Spleen (tissue), 11 donors: Measurements from ENCODE around the gene CNIH3. TPM values are rescaled to one million over a fixed set of nuclear protein-coding genes. Genes with fewer than 3 reads are reported as not detected.

Experiments
- DNase-seq: peaks from one replicate; pipeline ENCODE4 v3.0.0-alpha.2; 2020
- H3K27ac ChIP-seq, 8 donors: fragments of 200-600 bp; sonication (generic) in 7 of 8; 1 replicate in 4 of 8; 2 replicates in 4 of 8; pipeline versions ENCODE4 v1.5.0 to v1.8.0; 2016 to 2021; ENCODE audit warnings: inconsistent platforms in 4 of 8, mild to moderate bottlenecking in 4 of 8, moderate library complexity in 1 of 8
- H3K27me3 ChIP-seq, 7 donors: fragments of 200-600 bp; sonication (generic) in 6 of 7; replicated peaks in 1 of 7; 1 replicate in 4 of 7; 2 replicates in 3 of 7; pipeline versions ENCODE4 v1.5.0 to v1.8.0; 2016 to 2021; ENCODE audit warnings: inconsistent platforms in 3 of 7, mild to moderate bottlenecking in 1 of 7
- H3K36me3 ChIP-seq, 6 donors: fragments of 200-600 bp; sonication (generic) in 5 of 6; 1 replicate in 4 of 6; 2 replicates in 2 of 6; pipeline versions ENCODE4 v1.5.0 to v1.8.0; 2016 to 2021; ENCODE audit warnings: inconsistent platforms in 2 of 6
- H3K4me1 ChIP-seq, 6 donors: fragments of 200-600 bp; sonication (generic) in 5 of 6; 1 replicate in 3 of 6; 2 replicates in 3 of 6; pipeline versions ENCODE4 v1.5.0 to v1.8.0; 2016 to 2021; ENCODE audit warnings: inconsistent platforms in 3 of 6
- H3K4me3 ChIP-seq, 8 donors: fragments of 200-600 bp; sonication (generic) in 7 of 8; 1 replicate in 4 of 8; 2 replicates in 4 of 8; pipeline versions ENCODE4 v1.5.0 to v1.8.0; 2016 to 2021; ENCODE audit warnings: inconsistent platforms in 4 of 8, mild to moderate bottlenecking in 4 of 8, moderate library complexity in 2 of 8
- H3K9me3 ChIP-seq, 8 donors: fragments of 200-600 bp; sonication (generic) in 7 of 8; 1 replicate in 4 of 8; 2 replicates in 4 of 8; pipeline versions ENCODE4 v1.5.0 to v1.8.0; 2016 to 2021; ENCODE audit warnings: inconsistent platforms in 4 of 8
- CTCF ChIP-seq, 11 experiments: fragments of 200-600 bp in 7 of 11; fragments of 450-650 bp in 4 of 11; sonication (generic) in 4 of 11; IDR thresholded peaks in 8 of 11; conservative IDR thresholded peaks in 3 of 11; 1 replicate in 7 of 11; 2 replicates in 4 of 11; pipeline versions ENCODE4 v1.4.0 to v1.8.0; 2016 to 2021; ENCODE audit warnings: antibody characterized with exemption in 11 of 11, inconsistent platforms in 4 of 11, mild to moderate bottlenecking in 1 of 11
- POLR2A ChIP-seq, 3 donors: fragments of 450-650 bp; IDR thresholded peaks; one replicate each; pipeline ENCODE4 v1.5.1; 2017; ENCODE audit warnings: antibody characterized with exemption in 3 of 3, mild to moderate bottlenecking in 1 of 3
- POLR2AphosphoS5 ChIP-seq, 3 donors: sonication (generic); formaldehyde crosslinking; IDR thresholded peaks; one replicate each; pipeline ENCODE4 v1.5.1; 2017; ENCODE audit warnings: antibody characterized with exemption in 3 of 3
- WGBS, 5 donors: extraction: QIAGEN DNeasy Blood & Tissue Kit in 3 of 5; methylation state at CpG; one replicate each; pipeline versions ENCODE4 v1.1.5 to v1.1.7; 2013 to 2018; 5-methylcytosine and 5-hydroxymethylcytosine counted together
- intact Hi-C: fragments of 100-400 bp; cut with DNase I; formaldehyde crosslinking; loops from one replicate; pipeline ENCODE4 v1.15.0; 2023; ENCODE audit warnings: low total_unique reads
- polyA plus RNA-seq, 3 donors: library from polyadenylated mRNA; stranded (reverse); fragments of 200-250 nt; gene quantifications; one replicate each; pipeline ENCODE4 v1.2.1, GENCODE V29; 2013
- total RNA-seq, 7 donors: library from RNA; depleted of rRNA in 3 of 7; stranded (reverse); fragments of >200 nt in 3 of 7; fragmentation: NEBNext Ultra II Directional in 4 of 7; extraction: Animal tissue kit (Norgen Biotek cat#: 25700) in 4 of 7; gene quantifications; one replicate each; pipeline versions ENCODE4 v1.1.0 to v1.2.1, GENCODE V29; 2016 to 2021
- donor health status: healthy with polysubstance abuse.
- donor health status: DM: no; HTN: no; CAD: no; lungs with moderate emphysema.
- donor health status: DM: no; HTN: no; CAD: no.
- donor health status: Bipolar disorder and iron deficiency.
- donor health status: healthy.
- donor health status: DM: no; HTN: no; CAD: no.
- donor health status: DM: yes; HTN: yes; CAD: no.

The CNIH3 gene
- total and polyA plus RNA-seq, 10 donors: 0.68 to 4.1 (median 2.0) TPM

GRCh38 chr1:224730965-224731364 is 114.8 kb downstream of the CNIH3 start:
- Histone ChIP-seq H3K4me3 (no peak overlapping the region), H3K36me3 (no peaks in the 10 kb centered on the region), H3K27me3 (no peaks in the 10 kb centered on the region), H3K4me1 (peaks cover 0 to 8% (median 0%) of the 10 kb centered on the region in 6 donors), H3K27ac (no peak overlapping the region), H3K9me3 (no peaks in the 10 kb centered on the region)
- intact Hi-C loops: no loop called here
- no peak for DNase-seq
- no peak for TF ChIP-seq POLR2A (IDR thresholded peaks at IDR 0.05)
- no peak for TF ChIP-seq CTCF (IDR thresholded peaks at IDR 0.05 in 8 of 11, conservative IDR thresholded peaks at IDR 0.05 in 3 of 11)
- TF ChIP-seq POLR2AphosphoS5 (IDR thresholded peaks at IDR 0.05): no peak

- Histone ChIP-seq H3K27me3 (no peaks in the 10 kb centered on the region), H3K4me1 (peaks cover 0 to 8% (median 0%) of the 10 kb centered on the region in 6 donors), H3K27ac (no peak overlapping the region), H3K36me3 (no peaks in the 10 kb centered on the region), H3K9me3 (no peaks in the 10 kb centered on the region), H3K4me3 (no peak overlapping the region)
- DNase-seq: no peak
- TF ChIP-seq POLR2AphosphoS5 (IDR thresholded peaks at IDR 0.05): no peak
- WGBS, 5 donors: 58 to 65% (median 59%) methylated on average over 3 of the region's 3 CpGs
- intact Hi-C loops: no loop called here
Measured at GRCh38 chr1:224731633-224732032, 115.5 kb downstream of the CNIH3 start.

- H3K27ac ChIP-seq: peak overlapping the region in 2 of 8 donors; percentile 43 to 57
- H3K4me1 ChIP-seq: peaks cover 0 to 8% (median 0%) of the 10 kb centered on the region in 6 donors
- H3K9me3 ChIP-seq: no peaks in the 10 kb centered on the region
- H3K27me3 ChIP-seq: no peaks in the 10 kb centered on the region
- TF ChIP-seq CTCF (IDR thresholded peaks at IDR 0.05 in 8 of 11, conservative IDR thresholded peaks at IDR 0.05 in 3 of 11) (no peak), POLR2AphosphoS5 (IDR thresholded peaks at IDR 0.05) (no peak), POLR2A (IDR thresholded peaks at IDR 0.05) (no peak)
- intact Hi-C loops: no loop called here
- no peak for DNase-seq
- no peak overlapping the region for H3K4me3 ChIP-seq
- no peaks in the 10 kb centered on the region for H3K36me3 ChIP-seq
- WGBS, 5 donors: 67 to 82% (median 77%) methylated on average over 9 of the region's 9 CpGs
Measured at GRCh38 chr1:224732377-224733026, 116.4 kb downstream of the CNIH3 start.

- intact Hi-C loops: no loop called here
- Histone ChIP-seq H3K9me3 (no peaks in the 10 kb centered on the region), H3K27me3 (no peaks in the 10 kb centered on the region), H3K4me1 (peaks cover 0 to 8% (median 0%) of the 10 kb centered on the region in 6 donors), H3K4me3 (no peak overlapping the region), H3K36me3 (no peaks in the 10 kb centered on the region), H3K27ac (peak overlapping the region in 7 of 8 donors; percentile 22 to 57 (median 40))
- WGBS, 5 donors: 39 to 58% (median 50%) methylated on average over 10 to 12 of the region's 12 CpGs
- TF ChIP-seq POLR2AphosphoS5 (IDR thresholded peaks at IDR 0.05): peak in 1 of 3 donors; percentile 6
- TF ChIP-seq POLR2A (IDR thresholded peaks at IDR 0.05): no peak
- no peak for TF ChIP-seq CTCF (IDR thresholded peaks at IDR 0.05 in 8 of 11, conservative IDR thresholded peaks at IDR 0.05 in 3 of 11)
- DNase-seq: no peak
Measured at GRCh38 chr1:224733027-224733911, 117.2 kb downstream of the CNIH3 start.
